Endothelial cell of umbilical vein (primary cell): ENCODE results near the gene ABCF1. TPM values are rescaled to one million over a fixed set of nuclear protein-coding genes. Genes with fewer than 3 reads are reported as not detected.

Experiments used
- BruUV-seq: library from RNA; stranded (reverse); fragments of 400-500 nt; replicated peaks from 2 replicates; lab custom pipeline; 2021; lab: Mats Ljungman, UMichigan
- CTCF ChIA-PET: fragments of 300-600, 350-600 bp; sonication (Branson Sonifier 250); formaldehyde crosslinking; loops from one replicate; lab custom pipeline; 2021; ENCODE audit warnings: antibody characterized with exemption, inconsistent platforms; lab: Charles Lee
- POLR2A ChIA-PET: fragments of 300-600, 350-600 bp; sonication (Branson Sonifier 250); formaldehyde crosslinking; loops from one replicate; lab custom pipeline; 2021; ENCODE audit warnings: antibody characterized with exemption, inconsistent platforms; lab: Charles Lee
- DNase-seq: peaks from one replicate; pipeline ENCODE4 v3.0.0-alpha.2; 2011; ENCODE audit warnings: low read depth, low spot score
- FAIRE-seq: peaks from 2 replicates; lab custom pipeline; 2011; peaks lifted over from hg19 to GRCh38; lab: Jason Lieb, UNC
- H2AFZ ChIP-seq: 2 replicates; pipeline ENCODE4 v1.6.0; 2012; ENCODE audit warnings: low read depth, low read length, control low read depth, inconsistent platforms
- H3K27ac ChIP-seq: 2 replicates; pipeline ENCODE4 v1.5.1; 2011; ENCODE audit warnings: low read depth, mild to moderate bottlenecking, control low read depth, low read length, moderate library complexity; ENCODE audit not compliant: insufficient read depth
- H3K27me3 ChIP-seq, 2 experiments: 2 replicates each; pipeline versions ENCODE4 v1.6.0 to v1.6.1; 2011; ENCODE audit warnings: low read length in 2 of 2, mixed read lengths in 1 of 2; ENCODE audit not compliant: control insufficient read depth in 2 of 2, insufficient read depth in 2 of 2
- H3K36me3 ChIP-seq, 2 experiments: 2 replicates in 1 of 2; 3 replicates in 1 of 2; pipeline ENCODE4 v1.5.1; 2011; ENCODE audit warnings: low read length in 2 of 2, mild to moderate bottlenecking in 1 of 2, moderate library complexity in 1 of 2; ENCODE audit not compliant: control insufficient read depth in 2 of 2, insufficient read depth in 2 of 2; ENCODE audit errors: extremely low read depth in 1 of 2
- H3K4me1 ChIP-seq: 3 replicates; pipeline ENCODE4 v1.5.1; 2011; ENCODE audit warnings: mild to moderate bottlenecking, low read length; ENCODE audit not compliant: control insufficient read depth, insufficient read depth; ENCODE audit errors: extremely low read depth
- H3K4me2 ChIP-seq: 2 replicates; pipeline ENCODE4 v1.6.1; 2011; ENCODE audit warnings: low read length, control low read depth, mixed read lengths; ENCODE audit not compliant: insufficient read depth
- H3K4me3 ChIP-seq, 3 experiments: fragments of 200-600 bp in 1 of 3; sonication (generic), shearing (Covaris generic) in 1 of 3; replicated peaks in 1 of 3; 2 replicates each; pipeline ENCODE4 v1.5.1; 2011 to 2016; ENCODE audit warnings: control low read depth in 3 of 3, low read length in 3 of 3, mild to moderate bottlenecking in 2 of 3, inconsistent platforms in 1 of 3, low read depth in 1 of 3, moderate library complexity in 1 of 3; ENCODE audit not compliant: insufficient read depth in 1 of 3
- H3K79me2 ChIP-seq: 2 replicates; pipeline ENCODE4 v1.6.0; 2012; ENCODE audit warnings: low read length, inconsistent platforms; ENCODE audit not compliant: control insufficient read depth, insufficient read depth
- H3K9ac ChIP-seq: replicated peaks from 2 replicates; pipeline ENCODE3; 2011; ENCODE audit warnings: low read length, control low read depth; ENCODE audit not compliant: insufficient read depth; ENCODE audit errors: extremely low read depth
- H3K9me1 ChIP-seq: replicated peaks from 3 replicates; pipeline ENCODE4 v1.6.0; 2011; ENCODE audit warnings: mild to moderate bottlenecking, low read length; ENCODE audit not compliant: control insufficient read depth, insufficient read depth; ENCODE audit errors: extremely low read depth
- H3K9me3 ChIP-seq: replicated peaks from 2 replicates; pipeline ENCODE4 v1.5.1; 2012; ENCODE audit warnings: low read length, inconsistent platforms; ENCODE audit not compliant: control insufficient read depth, insufficient read depth
- H4K20me1 ChIP-seq: replicated peaks from 2 replicates; pipeline ENCODE3; 2011; ENCODE audit warnings: mild to moderate bottlenecking, low read length; ENCODE audit not compliant: control insufficient read depth, insufficient read depth; ENCODE audit errors: extremely low read depth
- CTCF ChIP-seq, 2 donors: IDR thresholded peaks; 1 replicate in 1 of 2; 2 replicates in 1 of 2; pipeline ENCODE4 v1.5.1; 2011; ENCODE audit warnings: low read length in 2 of 2, mild to moderate bottlenecking in 2 of 2, moderate library complexity in 2 of 2, control low read depth in 1 of 2, inconsistent platforms in 1 of 2, low read depth in 1 of 2; ENCODE audit not compliant: insufficient read depth in 1 of 2; ENCODE audit errors: extremely low read depth in 1 of 2
- EZH2 ChIP-seq: IDR thresholded peaks from 2 replicates; pipeline ENCODE4 v1.6.1; 2012; ENCODE audit warnings: borderline replicate concordance, low read depth, mild to moderate bottlenecking, moderate library complexity, low read length, inconsistent platforms; ENCODE audit not compliant: severe bottlenecking
- FOS ChIP-seq: IDR thresholded peaks from 2 replicates; pipeline ENCODE4 v1.6.1; 2011; ENCODE audit warnings: mild to moderate bottlenecking, low read length, moderate library complexity, borderline replicate concordance; ENCODE audit not compliant: insufficient read depth
- GATA2 ChIP-seq: IDR thresholded peaks from 2 replicates; pipeline ENCODE4 v1.7.0; 2011; ENCODE audit warnings: low read depth, mild to moderate bottlenecking, moderate library complexity, mixed read lengths, low read length; ENCODE audit not compliant: insufficient read length, insufficient read depth
- JUN ChIP-seq: IDR thresholded peaks from 2 replicates; pipeline ENCODE4 v1.6.1; 2011; ENCODE audit warnings: borderline replicate concordance, low read depth; ENCODE audit not compliant: insufficient read length, insufficient read depth
- MAX ChIP-seq: IDR thresholded peaks from 2 replicates; pipeline ENCODE4 v1.6.1; 2011; ENCODE audit not compliant: insufficient read depth, insufficient read length
- MYC ChIP-seq: IDR thresholded peaks from one replicate; pipeline ENCODE4 v1.6.1; 2011; ENCODE audit warnings: mild to moderate bottlenecking, low read depth, low read length
- POLR2A ChIP-seq: IDR thresholded peaks from 2 replicates; pipeline ENCODE4 v1.6.1; 2012; ENCODE audit warnings: low read depth, mild to moderate bottlenecking, control low read depth, low read length
- POLR2AphosphoS5 ChIP-seq: IDR thresholded peaks from 2 replicates; pipeline ENCODE4 v1.6.1; 2012; ENCODE audit warnings: low read depth, mild to moderate bottlenecking, control low read depth, low read length, moderate library complexity; ENCODE audit not compliant: insufficient read depth
- dilution Hi-C: fragments of 300-500 bp; cut with MboI; formaldehyde crosslinking; loops from one replicate; pipeline ENCODE4 v1.15.0; 2019; ENCODE audit warnings: low sequenced_read_pairs; ENCODE audit not compliant: extremely low pct_ligation_motif_present
- intact Hi-C: fragments of 100-400 bp; cut with micrococcal nuclease; formaldehyde crosslinking; loops from one replicate; pipeline ENCODE4 v1.10.0; 2022
- polyA plus RNA-seq, 4 experiments: library from polyadenylated mRNA; depleted of rRNA in 3 of 4; stranded (reverse) in 3 of 4; unstranded in 1 of 4; fragments of >200 nt; gene quantifications; 2 replicates each; pipeline versions ENCODE4 v1.2.1 to v1.2.3, GENCODE V29; 2011 to 2012; ENCODE audit warnings: missing spikeins in 1 of 4
- total RNA-seq: library from RNA; stranded (reverse); gene quantifications from 2 replicates; pipeline ENCODE4 v1.2.3, GENCODE V29; 2021

The ABCF1 gene
- total and polyA plus RNA-seq, 2 donors (not counting 3 experiments of a cell fraction or from before 2014, with no cell fraction given), result 34.0 to 60.3 TPM

- no TSS peak for BruUV-seq
- Histone ChIP-seq H3K4me1 (peaks cover 8% of the 10 kb centered on the region), H3K4me3 (no peak overlapping the region), H3K9me1 (no peaks in the 10 kb centered on the region), H4K20me1 (no peaks in the 10 kb centered on the region), H3K4me2 (no peak overlapping the region), H3K36me3 (peaks cover 4 to 12% of the 10 kb centered on the region in 2 experiments), H2AFZ (no peak overlapping the region), H3K27ac (no peak overlapping the region), H3K79me2 (no peaks in the 10 kb centered on the region), H3K27me3 (no peaks in the 10 kb centered on the region), H3K9me3 (no peaks in the 10 kb centered on the region), H3K9ac (no peak overlapping the region)
- ChIA-PET CTCF (interaction anchor here (1.5 to 2.1 kb wide), 2 partner anchors 47 to 105 kb away, joined by 4 to 13 read pairs; partner anchors contain the start of gene DHX16), POLR2A (no interaction called here)
- intact Hi-C loops (no loop called here), dilution Hi-C loops (no loop called here)
- no peak for DNase-seq
- TF ChIP-seq MYC, result no peak
- no peak for TF ChIP-seq JUN
- TF ChIP-seq POLR2A, result no peak
- TF ChIP-seq GATA2, result no peak
- TF ChIP-seq EZH2, result no peak
- no peak for TF ChIP-seq FOS
- TF ChIP-seq MAX, result no peak
- no peak for TF ChIP-seq CTCF (IDR thresholded peaks at IDR 0.05; ENCODE audit: extremely low read depth in 1 of 2, insufficient read depth in 1 of 2, low read depth in 1 of 2, low read length in 2 of 2)
- TF ChIP-seq POLR2AphosphoS5, result no peak
- FAIRE-seq, result no peak
Measured at GRCh38 chr6:30625511-30625910, 54.3 kb downstream of the ABCF1 start.
